ENCODE measurements around the gene LACTBL1.

Gene LACTBL1

DNA sequence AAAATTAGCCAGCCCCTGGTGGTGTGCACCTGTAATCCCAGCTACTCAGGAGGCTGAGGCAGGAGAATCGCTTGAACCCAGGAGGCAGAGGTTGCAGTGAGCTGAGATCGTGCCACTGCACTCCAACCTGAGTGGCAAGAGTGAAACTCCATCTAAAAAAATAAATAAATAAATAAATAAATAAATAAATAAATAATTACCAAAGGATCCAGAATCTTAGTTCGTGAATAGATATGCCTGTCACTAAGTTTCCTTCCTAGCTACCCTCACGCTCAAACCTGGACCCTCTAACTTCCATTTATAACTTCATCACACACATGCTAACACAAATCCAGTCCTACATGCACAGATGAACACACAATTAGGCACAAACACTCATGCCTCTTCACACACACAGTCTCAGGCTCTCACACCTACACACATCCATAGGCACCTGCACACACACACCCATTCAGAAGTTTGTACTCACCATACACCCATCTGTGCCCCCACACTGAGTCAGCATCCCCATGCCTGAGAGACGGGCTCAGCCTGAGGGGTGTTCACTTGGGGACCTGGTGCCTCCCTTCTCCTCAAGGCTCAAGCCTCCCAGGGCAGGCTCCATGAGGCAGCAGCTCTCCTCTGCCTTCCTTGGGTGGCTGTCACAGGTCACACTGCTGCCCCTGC, 61.5 kb downstream of the LACTBL1 start:
- TF ChIP-seq, protein P1, sequence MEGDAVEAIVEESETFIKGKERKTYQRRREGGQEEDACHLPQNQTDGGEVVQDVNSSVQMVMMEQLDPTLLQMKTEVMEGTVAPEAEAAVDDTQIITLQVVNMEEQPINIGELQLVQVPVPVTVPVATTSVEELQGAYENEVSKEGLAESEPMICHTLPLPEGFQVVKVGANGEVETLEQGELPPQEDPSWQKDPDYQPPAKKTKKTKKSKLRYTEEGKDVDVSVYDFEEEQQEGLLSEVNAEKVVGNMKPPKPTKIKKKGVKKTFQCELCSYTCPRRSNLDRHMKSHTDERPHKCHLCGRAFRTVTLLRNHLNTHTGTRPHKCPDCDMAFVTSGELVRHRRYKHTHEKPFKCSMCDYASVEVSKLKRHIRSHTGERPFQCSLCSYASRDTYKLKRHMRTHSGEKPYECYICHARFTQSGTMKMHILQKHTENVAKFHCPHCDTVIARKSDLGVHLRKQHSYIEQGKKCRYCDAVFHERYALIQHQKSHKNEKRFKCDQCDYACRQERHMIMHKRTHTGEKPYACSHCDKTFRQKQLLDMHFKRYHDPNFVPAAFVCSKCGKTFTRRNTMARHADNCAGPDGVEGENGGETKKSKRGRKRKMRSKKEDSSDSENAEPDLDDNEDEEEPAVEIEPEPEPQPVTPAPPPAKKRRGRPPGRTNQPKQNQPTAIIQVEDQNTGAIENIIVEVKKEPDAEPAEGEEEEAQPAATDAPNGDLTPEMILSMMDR (IDR thresholded peaks at IDR 0.05; ENCODE audit: low read length, missing control alignments), result no peak

DNA sequence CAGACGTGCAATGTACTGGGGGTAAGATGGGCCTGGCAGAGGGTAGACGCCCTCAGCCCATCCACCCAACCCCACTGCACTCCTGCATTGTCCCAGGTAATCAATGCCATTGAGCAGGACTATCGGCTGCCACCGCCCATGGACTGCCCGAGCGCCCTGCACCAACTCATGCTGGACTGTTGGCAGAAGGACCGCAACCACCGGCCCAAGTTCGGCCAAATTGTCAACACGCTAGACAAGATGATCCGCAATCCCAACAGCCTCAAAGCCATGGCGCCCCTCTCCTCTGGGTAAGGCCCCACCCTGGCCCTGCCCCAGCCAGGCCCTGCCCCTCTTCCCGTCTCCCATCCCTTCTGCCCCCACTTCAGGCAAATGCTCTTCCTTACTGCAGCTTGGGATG, 62.4 kb downstream of the LACTBL1 start:
- TF ChIP-seq, protein P1 (IDR thresholded peaks at IDR 0.05; ENCODE audit: low read length, missing control alignments), result no peak
- no peak overlapping the region for H3K4me3 ChIP-seq (replicated peaks; ENCODE audit: low read depth, low read length)
- no peak for DNase-seq (ENCODE audit: low read depth)

More for the DNA sequence above, 61.5 kb downstream of the LACTBL1 start:
- no peak overlapping the region for H3K4me3 ChIP-seq (replicated peaks; ENCODE audit: low read depth, low read length)
- no peak for DNase-seq (ENCODE audit: low read depth)

DNA sequence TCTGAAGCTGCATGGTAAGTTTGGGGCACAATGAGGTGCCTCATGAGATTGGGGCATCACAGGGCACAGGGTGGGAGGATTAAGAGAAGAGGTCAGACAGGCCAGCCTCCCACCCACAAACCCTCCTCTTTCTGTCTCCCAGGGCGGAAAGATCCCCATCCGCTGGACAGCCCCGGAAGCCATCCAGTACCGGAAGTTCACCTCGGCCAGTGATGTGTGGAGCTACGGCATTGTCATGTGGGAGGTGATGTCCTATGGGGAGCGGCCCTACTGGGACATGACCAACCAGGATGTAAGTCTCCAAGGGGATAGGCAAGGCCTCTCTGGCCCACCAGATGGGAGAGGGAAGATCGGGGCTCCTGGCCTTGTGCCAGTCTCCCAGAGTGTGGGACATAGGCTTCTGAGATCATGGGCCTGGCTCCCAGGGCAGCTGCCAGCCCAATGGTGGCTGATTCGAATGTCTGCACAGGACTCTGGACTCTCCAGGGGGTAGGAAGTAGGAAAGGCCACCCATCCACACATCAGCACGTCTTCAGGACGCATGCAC, 63.7 kb downstream of the LACTBL1 start:
- DNase-seq (ENCODE audit: low read depth), result no peak
- H3K4me3 ChIP-seq (replicated peaks; ENCODE audit: low read depth, low read length), result no peak overlapping the region
- TF ChIP-seq, protein P1 (IDR thresholded peaks at IDR 0.05; ENCODE audit: low read length, missing control alignments), result no peak

DNA sequence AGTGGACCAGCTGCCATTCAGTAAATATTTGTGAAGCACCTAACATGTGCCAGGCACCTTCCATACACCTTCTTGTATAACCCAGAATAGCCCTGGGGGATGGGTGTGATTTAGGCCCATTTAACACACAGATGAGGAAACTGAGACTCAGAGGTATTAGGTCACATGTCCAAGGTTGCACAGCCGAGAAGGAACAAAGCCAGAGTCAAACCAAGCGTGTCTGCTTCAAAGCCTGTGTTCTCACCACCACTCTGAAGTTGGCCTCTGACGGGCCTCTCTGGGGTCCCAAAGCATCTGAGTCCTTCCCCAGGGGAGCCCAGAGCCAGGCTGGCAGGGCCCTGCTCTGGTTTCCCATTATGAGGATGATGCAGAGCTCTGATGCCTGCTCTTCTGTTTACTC, 65.1 kb downstream of the LACTBL1 start:
- no peak for DNase-seq (ENCODE audit: low read depth)
- TF ChIP-seq, protein P1 (IDR thresholded peaks at IDR 0.05; ENCODE audit: low read length, missing control alignments), result no peak

DNA sequence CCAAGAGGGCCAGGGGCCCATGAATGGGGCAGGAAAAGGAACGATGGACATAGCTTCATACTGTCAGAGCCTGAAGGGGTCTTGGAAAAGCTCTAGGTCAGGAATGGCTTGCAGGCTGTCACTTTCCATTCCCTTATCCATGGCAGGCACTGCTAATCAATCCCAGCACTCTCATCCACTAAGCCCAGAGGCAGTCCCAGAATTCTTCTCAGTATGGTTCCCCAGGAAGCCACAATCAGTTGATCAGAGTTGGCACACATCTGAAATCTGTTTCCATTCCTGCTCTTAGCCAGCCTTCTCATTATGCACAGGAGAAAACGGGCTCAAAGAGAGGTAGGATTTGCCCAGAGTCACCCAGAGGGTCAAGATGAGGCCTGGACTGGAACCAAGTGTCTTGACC, 65.7 kb downstream of the LACTBL1 start:
- no peak for DNase-seq (ENCODE audit: low read depth)

More for the DNA sequence above, 65.1 kb downstream of the LACTBL1 start:
- H3K4me3 ChIP-seq (replicated peaks; ENCODE audit: low read depth, low read length), result no peak overlapping the region

DNA sequence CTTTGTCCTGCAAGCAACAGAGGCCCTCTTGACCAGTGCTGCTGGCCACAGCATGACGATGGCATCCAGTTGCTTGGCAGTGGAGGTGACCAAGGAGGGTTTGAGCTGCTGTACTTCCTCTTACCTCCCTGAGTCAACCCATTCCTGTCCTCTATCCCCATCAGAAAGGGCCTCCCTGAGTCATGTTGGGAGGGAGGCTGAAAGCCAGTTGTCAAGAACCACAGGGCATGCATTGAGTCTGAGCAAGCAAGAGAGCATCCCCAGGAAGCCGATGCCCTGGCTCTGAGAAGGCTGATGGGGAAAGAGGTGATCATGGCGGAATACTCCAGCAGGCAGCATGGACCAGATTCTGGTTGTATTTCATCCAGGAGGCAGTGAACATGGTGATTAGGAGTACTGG, 69.6 kb downstream of the LACTBL1 start:
- TF ChIP-seq, protein P1 (IDR thresholded peaks at IDR 0.05; ENCODE audit: low read length, missing control alignments), result no peak
- peak; percentile 11 for DNase-seq (ENCODE audit: low read depth)

More for the DNA sequence above, 65.7 kb downstream of the LACTBL1 start:
- TF ChIP-seq, protein P1 (IDR thresholded peaks at IDR 0.05; ENCODE audit: low read length, missing control alignments), result no peak
- no peak overlapping the region for H3K4me3 ChIP-seq (replicated peaks; ENCODE audit: low read depth, low read length)

More for the DNA sequence above, 69.6 kb downstream of the LACTBL1 start:
- H3K4me3 ChIP-seq (replicated peaks; ENCODE audit: low read depth, low read length), result no peak overlapping the region
